Vagina (tissue), 2 donors: Measurements from ENCODE around the gene NTM.

Experiments
- CTCF ChIP-seq, 3 experiments: fragments of 450-650 bp in 2 of 3; fragments of 200-600 bp in 1 of 3; sonication (generic) in 1 of 3; IDR thresholded peaks; one replicate each; pipeline ENCODE4 v1.5.1; 2017 to 2019; ENCODE audit warnings: antibody characterized with exemption in 3 of 3, mild to moderate bottlenecking in 2 of 3, moderate library complexity in 2 of 3
- POLR2A ChIP-seq, 2 donors: fragments of 450-650 bp; IDR thresholded peaks; one replicate each; pipeline ENCODE4 v1.6.1; 2017; ENCODE audit warnings: antibody characterized with exemption in 2 of 2, mild to moderate bottlenecking in 2 of 2, moderate library complexity in 2 of 2

- TF ChIP-seq POLR2A (IDR thresholded peaks at IDR 0.05) = no peak
- no peak for TF ChIP-seq CTCF (IDR thresholded peaks at IDR 0.05)
These were observed 453.4 kb downstream of the NTM start for GRCh38 chr11:131823772-131824171.
